Mesenchymal stem cell (in vitro differentiated cells and primary cell): ENCODE data around the gene LIPN.

Source experiments
- DNase-seq: peaks from one replicate; pipeline ENCODE4 v3.0.0-alpha.2; 2013
- H2AFZ ChIP-seq: one replicate; pipeline ENCODE4 v1.6.1; 2013; ENCODE audit warnings: low read depth, mild to moderate bottlenecking, control low read depth, inconsistent platforms, low read length, moderate library complexity
- H2AK5ac ChIP-seq: 2 replicates; pipeline ENCODE4 v1.6.1; 2013; ENCODE audit warnings: low read length, moderate library complexity, mild to moderate bottlenecking, inconsistent platforms; ENCODE audit not compliant: severe bottlenecking
- H2BK120ac ChIP-seq: one replicate; pipeline ENCODE4 v1.6.1; 2013; ENCODE audit warnings: low read depth, mild to moderate bottlenecking, inconsistent platforms, low read length, moderate library complexity
- H2BK12ac ChIP-seq, 2 experiments: one replicate each; pipeline ENCODE4 v1.6.1; 2013; ENCODE audit warnings: inconsistent platforms in 2 of 2, low read length in 2 of 2, mild to moderate bottlenecking in 2 of 2, moderate library complexity in 2 of 2, control low read depth in 1 of 2
- H2BK15ac ChIP-seq: one replicate; pipeline ENCODE4 v1.6.1; 2013; ENCODE audit warnings: mild to moderate bottlenecking, low read depth, inconsistent platforms; ENCODE audit not compliant: poor library complexity, severe bottlenecking
- H2BK5ac ChIP-seq: 2 replicates; pipeline ENCODE4 v1.6.1; 2013; ENCODE audit warnings: low read depth, mild to moderate bottlenecking, low read length, control low read depth, inconsistent platforms; ENCODE audit not compliant: poor library complexity, severe bottlenecking
- H3K14ac ChIP-seq, 2 experiments: one replicate each; pipeline ENCODE4 v1.6.1; 2013; ENCODE audit warnings: inconsistent platforms in 2 of 2, low read length in 2 of 2, control low read depth in 1 of 2, mild to moderate bottlenecking in 1 of 2, moderate library complexity in 1 of 2
- H3K18ac ChIP-seq, 2 experiments: one replicate each; pipeline ENCODE4 v1.6.1; 2013; ENCODE audit warnings: inconsistent platforms in 2 of 2, low read length in 2 of 2, control low read depth in 1 of 2, low read depth in 1 of 2, mild to moderate bottlenecking in 1 of 2
- H3K23ac ChIP-seq, 2 experiments: one replicate each; pipeline ENCODE4 v1.6.1; 2013; ENCODE audit warnings: inconsistent platforms in 2 of 2, low read length in 2 of 2, mild to moderate bottlenecking in 2 of 2, moderate library complexity in 2 of 2, control low read depth in 1 of 2
- H3K27ac ChIP-seq: 2 replicates; pipeline ENCODE4 v1.5.1; 2013; ENCODE audit warnings: mild to moderate bottlenecking, moderate library complexity, low read length, control low read depth, inconsistent platforms; ENCODE audit not compliant: poor library complexity, severe bottlenecking
- H3K27me3 ChIP-seq, 2 experiments: 2 replicates each; pipeline versions ENCODE4 v1.6.1 to v1.7.0; 2013; ENCODE audit warnings: low read length in 2 of 2, mild to moderate bottlenecking in 2 of 2, moderate library complexity in 2 of 2, control low read depth in 1 of 2, inconsistent platforms in 1 of 2; ENCODE audit not compliant: control insufficient read depth in 1 of 2, insufficient read depth in 1 of 2
- H3K36me3 ChIP-seq, 2 experiments: 2 replicates each; pipeline versions ENCODE4 v1.6.1 to v1.7.0; 2013; ENCODE audit warnings: low read length in 2 of 2, control low read depth in 1 of 2, inconsistent platforms in 1 of 2, low read depth in 1 of 2, mild to moderate bottlenecking in 1 of 2; ENCODE audit not compliant: insufficient read depth in 2 of 2, control insufficient read depth in 1 of 2
- H3K4ac ChIP-seq, 2 experiments: one replicate each; pipeline ENCODE4 v1.6.1; 2013; ENCODE audit warnings: inconsistent platforms in 2 of 2, low read length in 2 of 2, mild to moderate bottlenecking in 2 of 2, moderate library complexity in 2 of 2, control low read depth in 1 of 2, low read depth in 1 of 2
- H3K4me1 ChIP-seq: 2 replicates; pipeline ENCODE4 v1.6.1; 2013; ENCODE audit warnings: low read depth, low read length, control low read depth; ENCODE audit not compliant: control insufficient read depth, insufficient read depth
- H3K4me2 ChIP-seq: 2 replicates; pipeline ENCODE4 v1.6.1; 2013; ENCODE audit warnings: low read length, mild to moderate bottlenecking, inconsistent platforms; ENCODE audit not compliant: poor library complexity, severe bottlenecking
- H3K4me3 ChIP-seq, 2 experiments: 2 replicates each; pipeline versions ENCODE4 v1.5.1 to v1.7.0; 2013; ENCODE audit warnings: low read length in 2 of 2, mild to moderate bottlenecking in 2 of 2, control low read depth in 1 of 2, low read depth in 1 of 2; ENCODE audit not compliant: insufficient read depth in 1 of 2
- H3K79me1 ChIP-seq: replicated peaks from 2 replicates; pipeline ENCODE4 v1.6.1; 2013; ENCODE audit warnings: mild to moderate bottlenecking, control low read depth, low read length, inconsistent platforms; ENCODE audit not compliant: poor library complexity, severe bottlenecking
- H3K9ac ChIP-seq: 2 replicates; pipeline ENCODE4 v1.7.0; 2013; ENCODE audit warnings: mild to moderate bottlenecking, low read length, moderate library complexity
- H3K9me3 ChIP-seq: 2 replicates; pipeline ENCODE4 v1.7.0; 2013; ENCODE audit warnings: mild to moderate bottlenecking, low read length; ENCODE audit not compliant: control insufficient read depth
- H4K8ac ChIP-seq: one replicate; pipeline ENCODE4 v1.6.1; 2013; ENCODE audit warnings: inconsistent platforms, mild to moderate bottlenecking, low read length, moderate library complexity
- H4K91ac ChIP-seq: one replicate; pipeline ENCODE4 v1.6.1; 2013; ENCODE audit warnings: mild to moderate bottlenecking, low read length, inconsistent platforms
- WGBS: methylation state at CpG from one replicate; pipeline ENCODE4 v1.1.7; 2013; ENCODE audit warnings: mixed read lengths; 5-methylcytosine and 5-hydroxymethylcytosine counted together

LIPN gene

GRCh38 chr10:88802523-88803285 is 42.9 kb downstream of the LIPN start, which contains the start of gene LIPM:
Gene LIPM (plus strand): TSS chr10:88802730. CDS start chr10:88802897, 167 bp downstream.
- Histone ChIP-seq H3K79me1 (no peaks in the 10 kb centered on the region), H3K27me3 (no peaks in the 10 kb centered on the region), H3K4me2 (no peak within 1 kb of the TSS), H2AFZ (no peak within 1 kb of the TSS), H2AK5ac (no peak within 1 kb of the TSS), H3K4me3 (no peak within 1 kb of the TSS), H3K4me1 (no peaks in the 10 kb centered on the region), H2BK5ac (no peak within 1 kb of the TSS), H4K91ac (no peak within 1 kb of the TSS), H2BK15ac (no peak within 1 kb of the TSS), H2BK120ac (no peak within 1 kb of the TSS), H3K9ac (no peak within 1 kb of the TSS), H3K36me3 (no peaks in the 10 kb centered on the region), H2BK12ac (no peak within 1 kb of the TSS), H3K27ac (no peak within 1 kb of the TSS), H3K18ac (no peak within 1 kb of the TSS), H3K23ac (no peak within 1 kb of the TSS), H3K9me3 (no peaks in the 10 kb centered on the region), H3K4ac (no peak within 1 kb of the TSS), H3K14ac (no peak within 1 kb of the TSS), H4K8ac (no peak within 1 kb of the TSS)
- no peak for DNase-seq
- WGBS: 87% methylated on average over 1 of the region's 2 CpGs

GRCh38 chr10:88803641-88804040 is 43.8 kb downstream of the LIPN start:
- H2BK12ac ChIP-seq: no peak overlapping the region
- H3K9me3 ChIP-seq: no peaks in the 10 kb centered on the region
- no peak overlapping the region for H3K4ac ChIP-seq
- H2BK5ac ChIP-seq: no peak overlapping the region
- H4K91ac ChIP-seq: no peak overlapping the region
- H2AK5ac ChIP-seq: no peak overlapping the region
- H3K27me3 ChIP-seq: no peaks in the 10 kb centered on the region
- no peaks in the 10 kb centered on the region for H3K4me1 ChIP-seq
- no peak overlapping the region for H4K8ac ChIP-seq
- no peak overlapping the region for H3K23ac ChIP-seq
- H3K36me3 ChIP-seq: no peaks in the 10 kb centered on the region
- no peak overlapping the region for H3K4me3 ChIP-seq
- 93% methylated on average over 1 of the region's 2 CpGs for WGBS
- no peak for DNase-seq
- H2AFZ ChIP-seq: no peak overlapping the region
- H3K9ac ChIP-seq: no peak overlapping the region
- H2BK15ac ChIP-seq: no peak overlapping the region
- H3K79me1 ChIP-seq: no peaks in the 10 kb centered on the region
- H2BK120ac ChIP-seq: no peak overlapping the region
- H3K4me2 ChIP-seq: no peak overlapping the region
- H3K14ac ChIP-seq: no peak overlapping the region
- H3K18ac ChIP-seq: no peak overlapping the region
- H3K27ac ChIP-seq: no peak overlapping the region

GRCh38 chr10:88804083-88804812 is 44.4 kb downstream of the LIPN start:
- no peak overlapping the region for H3K9ac ChIP-seq
- H3K4ac ChIP-seq: no peak overlapping the region
- H4K91ac ChIP-seq: no peak overlapping the region
- H3K4me3 ChIP-seq: no peak overlapping the region
- H3K9me3 ChIP-seq: no peaks in the 10 kb centered on the region
- no peak overlapping the region for H2BK120ac ChIP-seq
- no peak overlapping the region for H2BK12ac ChIP-seq
- H2AK5ac ChIP-seq: no peak overlapping the region
- WGBS: 38% methylated on average over 4 of the region's 6 CpGs
- H4K8ac ChIP-seq: no peak overlapping the region
- H3K14ac ChIP-seq: no peak overlapping the region
- no peak overlapping the region for H2BK5ac ChIP-seq
- H3K23ac ChIP-seq: no peak overlapping the region
- no peaks in the 10 kb centered on the region for H3K36me3 ChIP-seq
- H3K4me2 ChIP-seq: no peak overlapping the region
- H3K27ac ChIP-seq: no peak overlapping the region
- H3K79me1 ChIP-seq: no peaks in the 10 kb centered on the region
- no peaks in the 10 kb centered on the region for H3K4me1 ChIP-seq
- H2BK15ac ChIP-seq: no peak overlapping the region
- no peak overlapping the region for H3K18ac ChIP-seq
- no peak overlapping the region for H2AFZ ChIP-seq
- H3K27me3 ChIP-seq: no peaks in the 10 kb centered on the region
- no peak for DNase-seq

GRCh38 chr10:88805361-88805760 is 45.5 kb downstream of the LIPN start:
- no peaks in the 10 kb centered on the region for H3K27me3 ChIP-seq
- H3K9me3 ChIP-seq: no peaks in the 10 kb centered on the region
- H2BK12ac ChIP-seq: no peak overlapping the region
- H2AK5ac ChIP-seq: no peak overlapping the region
- H3K4me3 ChIP-seq: no peak overlapping the region
- no peak overlapping the region for H3K4ac ChIP-seq
- H3K27ac ChIP-seq: no peak overlapping the region
- no peaks in the 10 kb centered on the region for H3K4me1 ChIP-seq
- H4K91ac ChIP-seq: no peak overlapping the region
- H3K36me3 ChIP-seq: no peaks in the 10 kb centered on the region
- no CpG with 5 or more reads among the region's 2 CpGs for WGBS
- no peak overlapping the region for H3K23ac ChIP-seq
- H3K18ac ChIP-seq: no peak overlapping the region
- H2BK5ac ChIP-seq: no peak overlapping the region
- no peak overlapping the region for H2BK120ac ChIP-seq
- H4K8ac ChIP-seq: no peak overlapping the region
- no peak overlapping the region for H3K9ac ChIP-seq
- no peak overlapping the region for H3K14ac ChIP-seq
- no peak overlapping the region for H2AFZ ChIP-seq
- no peak overlapping the region for H2BK15ac ChIP-seq
- H3K79me1 ChIP-seq: no peaks in the 10 kb centered on the region
- no peak for DNase-seq
- H3K4me2 ChIP-seq: no peak overlapping the region
